GM18951 (cell line): Measurements from ENCODE around the gene SEC23A.

Source experiments
- POLR2A ChIP-seq: IDR thresholded peaks from 4 replicates; pipeline ENCODE4 v1.6.1; 2011; ENCODE audit warnings: mild to moderate bottlenecking; ENCODE audit not compliant: insufficient read length, insufficient read depth; ENCODE audit errors: extremely low read depth
- in situ Hi-C: fragments of 300-500 bp; cut with MboI; formaldehyde crosslinking; loops from one replicate; pipeline ENCODE4 v1.12.0; 2022; ENCODE audit warnings: low sequenced_read_pairs, mixed read lengths, inconsistent platforms; ENCODE audit not compliant: unreplicated experiment

Gene SEC23A

GRCh38 chr14:39034481-39035296 is 68.3 kb downstream of the SEC23A start:
- TF ChIP-seq POLR2A, result no peak
- in situ Hi-C loops, result no loop called here

GRCh38 chr14:39033371-39033770 is 69.7 kb downstream of the SEC23A start:
- TF ChIP-seq POLR2A, result no peak
- in situ Hi-C loops, result no loop called here

GRCh38 chr14:39030209-39030608 is 72.8 kb downstream of the SEC23A start:
- no peak for TF ChIP-seq POLR2A
- in situ Hi-C loops, result no loop called here

GRCh38 chr14:39029789-39030188 is 73.2 kb downstream of the SEC23A start:
- TF ChIP-seq POLR2A, result no peak
- in situ Hi-C loops, result no loop called here

GRCh38 chr14:39028620-39029019 is 74.4 kb downstream of the SEC23A start:
- no peak for TF ChIP-seq POLR2A
- in situ Hi-C loops, result no loop called here

- in situ Hi-C loops, result no loop called here
- no peak for TF ChIP-seq POLR2A
Observed at GRCh38 chr14:39025810-39026627, 77.0 kb downstream of the SEC23A start.

- TF ChIP-seq POLR2A, result no peak
- in situ Hi-C loops, result no loop called here
Observed at GRCh38 chr14:39025250-39025809, 77.7 kb downstream of the SEC23A start.

GRCh38 chr14:39023939-39024871 is 78.8 kb downstream of the SEC23A start:
- TF ChIP-seq POLR2A, result no peak
- in situ Hi-C loops, result loop anchor here (25.0 kb wide), 1 partner anchor 287 kb away; no protein-coding TSS in a partner anchor

- in situ Hi-C loops, result loop anchor here (25.0 kb wide), 1 partner anchor 280 kb away; no protein-coding TSS in a partner anchor
Observed at GRCh38 chr14:39017096-39018016, 85.7 kb downstream of the SEC23A start.

- TF ChIP-seq POLR2A, result no peak
- in situ Hi-C loops, result loop anchor here (25.0 kb wide), 1 partner anchor 279 kb away; no protein-coding TSS in a partner anchor
Observed at GRCh38 chr14:39016733-39017095, 86.3 kb downstream of the SEC23A start.

GRCh38 chr14:39015964-39016577 is 87.0 kb downstream of the SEC23A start:
- no peak for TF ChIP-seq POLR2A
- in situ Hi-C loops, result loop anchor here (25.0 kb wide), 1 partner anchor 279 kb away; no protein-coding TSS in a partner anchor
